Measurements from ENCODE around the gene KSR1.

DNA sequence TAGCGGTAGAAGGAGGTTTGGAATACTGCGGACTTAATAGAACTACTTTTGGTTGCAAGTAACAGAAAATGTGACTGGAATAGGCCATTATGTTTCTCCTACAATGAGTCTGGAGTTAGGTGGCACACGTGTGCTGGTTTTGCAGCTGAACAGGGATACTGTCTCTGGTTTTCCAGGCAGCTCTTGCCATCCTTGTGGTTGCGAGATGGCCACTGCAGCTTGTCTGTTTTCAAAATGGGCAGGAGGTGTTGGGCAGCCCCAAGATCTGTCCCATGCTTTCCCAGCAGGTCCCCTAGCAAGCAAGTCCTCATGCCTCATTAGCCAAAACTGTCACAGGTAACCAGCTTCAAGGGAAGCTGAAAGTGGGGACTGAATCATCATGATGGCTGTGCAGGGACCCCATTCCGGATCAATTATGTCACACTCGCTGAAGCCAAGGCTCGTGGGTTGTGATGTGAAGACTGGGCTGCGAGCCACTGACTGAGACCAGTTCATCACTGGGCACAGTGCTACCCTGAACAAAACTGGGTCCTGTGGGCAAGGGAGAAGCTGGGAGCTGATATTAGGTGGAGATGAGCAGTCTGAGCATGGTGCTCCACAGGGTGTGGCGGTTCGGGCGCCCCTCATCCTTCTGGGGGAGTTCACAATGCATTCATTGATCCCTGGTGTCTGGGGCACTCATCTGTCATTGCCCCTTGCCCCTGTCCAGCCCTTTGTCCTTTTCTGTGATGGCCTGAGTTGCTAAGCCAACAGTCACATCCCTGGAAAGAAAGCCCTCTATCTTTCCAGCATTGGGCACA, 82.1 kb downstream of the KSR1 start:
- TF ChIP-seq, protein P1, sequence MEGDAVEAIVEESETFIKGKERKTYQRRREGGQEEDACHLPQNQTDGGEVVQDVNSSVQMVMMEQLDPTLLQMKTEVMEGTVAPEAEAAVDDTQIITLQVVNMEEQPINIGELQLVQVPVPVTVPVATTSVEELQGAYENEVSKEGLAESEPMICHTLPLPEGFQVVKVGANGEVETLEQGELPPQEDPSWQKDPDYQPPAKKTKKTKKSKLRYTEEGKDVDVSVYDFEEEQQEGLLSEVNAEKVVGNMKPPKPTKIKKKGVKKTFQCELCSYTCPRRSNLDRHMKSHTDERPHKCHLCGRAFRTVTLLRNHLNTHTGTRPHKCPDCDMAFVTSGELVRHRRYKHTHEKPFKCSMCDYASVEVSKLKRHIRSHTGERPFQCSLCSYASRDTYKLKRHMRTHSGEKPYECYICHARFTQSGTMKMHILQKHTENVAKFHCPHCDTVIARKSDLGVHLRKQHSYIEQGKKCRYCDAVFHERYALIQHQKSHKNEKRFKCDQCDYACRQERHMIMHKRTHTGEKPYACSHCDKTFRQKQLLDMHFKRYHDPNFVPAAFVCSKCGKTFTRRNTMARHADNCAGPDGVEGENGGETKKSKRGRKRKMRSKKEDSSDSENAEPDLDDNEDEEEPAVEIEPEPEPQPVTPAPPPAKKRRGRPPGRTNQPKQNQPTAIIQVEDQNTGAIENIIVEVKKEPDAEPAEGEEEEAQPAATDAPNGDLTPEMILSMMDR (IDR thresholded peaks at IDR 0.05): no peak
- no peak for TF ChIP-seq POLR2A (IDR thresholded peaks at IDR 0.05)
